K562 (cell line): Measurements from ENCODE around the gene GRHL3. TPM values are rescaled to one million over a fixed set of nuclear protein-coding genes. Genes with fewer than 3 reads are reported as not detected.
A peak's percentile ranks its signal among the peaks of the same experiment; 100 is the strongest.

Source experiments
- ATAC-seq: fragments of 200-7000 bp; cut with Tn5 transposase; 3 replicates; pipeline ENCODE4 v1.9.1; 2020; ENCODE audit warnings: moderate library complexity
- BruUV-seq: library from RNA; stranded (reverse); fragments of 400-500 nt; replicated peaks from 2 replicates; lab custom pipeline; 2021; lab: Mats Ljungman, UMichigan
- CTCF ChIA-PET: fragments of 300-600 bp; formaldehyde crosslinking; extraction: SDS; loops from one replicate; lab custom pipeline; 2021; ENCODE audit warnings: low intra/inter-chr PET ratio; lab: Yijun Ruan, JAX
- POLR2A ChIA-PET: fragments of 300-600, 350-650 bp; sonication (Branson Sonifier 250); formaldehyde crosslinking; extraction: SDS; loops from one replicate; lab custom pipeline; 2021; ENCODE audit warnings: antibody characterized with exemption, inconsistent platforms; lab: Yijun Ruan, JAX
- DNase-seq, 4 experiments: peaks; one replicate each; pipeline versions ENCODE4 v3.0.0 to v3.0.0-alpha.2; 2011 to 2018; ENCODE audit warnings: low spot score in 3 of 4, mixed read lengths in 3 of 4; ENCODE audit errors: extremely low read depth in 1 of 4
- FAIRE-seq: peaks from 2 replicates; lab custom pipeline; 2011; peaks lifted over from hg19 to GRCh38; lab: Jason Lieb, UNC
- H2AFZ ChIP-seq: 2 replicates; pipeline ENCODE4 v1.6.0; 2011; ENCODE audit warnings: low read depth, low read length, control low read depth, inconsistent platforms
- H3K27ac ChIP-seq: fragments of 200-600 bp; 3 replicates; pipeline ENCODE4 v1.8.0; 2011; ENCODE audit warnings: low read depth, mild to moderate bottlenecking, control low read depth, inconsistent platforms, low read length, moderate library complexity, mixed read lengths; ENCODE audit errors: extremely low read depth
- H3K27me3 ChIP-seq, 2 experiments: fragments of 300-600 bp in 1 of 2; 2 replicates in 1 of 2; 3 replicates in 1 of 2; pipeline versions ENCODE4 v1.6.0 to v1.8.0; 2011; ENCODE audit warnings: inconsistent platforms in 2 of 2, low read length in 2 of 2, mild to moderate bottlenecking in 1 of 2, mixed read lengths in 1 of 2, moderate library complexity in 1 of 2; ENCODE audit not compliant: control insufficient read depth in 2 of 2, insufficient read depth in 2 of 2
- H3K36me3 ChIP-seq: fragments of 300-600 bp; 3 replicates; pipeline ENCODE4 v1.8.0; 2011; ENCODE audit warnings: mild to moderate bottlenecking, low read length, inconsistent platforms; ENCODE audit not compliant: control insufficient read depth, insufficient read depth
- H3K4me1 ChIP-seq, 2 experiments: fragments of 200-600 bp in 1 of 2; replicated peaks in 1 of 2; 2 replicates in 1 of 2; 3 replicates in 1 of 2; pipeline versions ENCODE4 v1.5.1 to v1.8.0; 2011; ENCODE audit warnings: inconsistent platforms in 2 of 2, low read length in 2 of 2, mild to moderate bottlenecking in 1 of 2, mixed read lengths in 1 of 2, moderate library complexity in 1 of 2; ENCODE audit not compliant: control insufficient read depth in 2 of 2, insufficient read depth in 2 of 2
- H3K4me2 ChIP-seq: 2 replicates; pipeline ENCODE4 v1.6.1; 2011; ENCODE audit warnings: low read length, control low read depth, inconsistent platforms, mixed read lengths; ENCODE audit not compliant: insufficient read depth
- H3K4me3 ChIP-seq: fragments of 200-600 bp; sonication (generic), shearing (Covaris generic); 2 replicates; pipeline ENCODE4 v1.5.1; 2016; ENCODE audit warnings: control low read depth, inconsistent platforms
- H3K79me2 ChIP-seq: fragments of 200-600 bp; 3 replicates; pipeline ENCODE4 v1.8.0; 2011; ENCODE audit warnings: low read length, inconsistent platforms; ENCODE audit not compliant: control insufficient read depth, insufficient read depth
- H3K9ac ChIP-seq, 2 experiments: 2 replicates each; pipeline versions ENCODE4 v1.6.0 to v1.6.1; 2011; ENCODE audit warnings: low read depth in 2 of 2, low read length in 2 of 2, control low read depth in 1 of 2, inconsistent platforms in 1 of 2, mild to moderate bottlenecking in 1 of 2, mixed read lengths in 1 of 2; ENCODE audit not compliant: insufficient read depth in 1 of 2
- H3K9me1 ChIP-seq: one replicate; pipeline ENCODE4 v1.6.0; 2011; ENCODE audit warnings: inconsistent platforms, mild to moderate bottlenecking, low read length, moderate library complexity; ENCODE audit not compliant: control insufficient read depth, insufficient read depth
- H3K9me3 ChIP-seq: replicated peaks from 2 replicates; pipeline ENCODE4 v1.5.1; 2011; ENCODE audit warnings: low read depth, low read length, inconsistent platforms; ENCODE audit not compliant: control insufficient read depth, insufficient read depth
- H4K20me1 ChIP-seq: replicated peaks from 2 replicates; pipeline ENCODE4 v1.6.1; 2011; ENCODE audit warnings: low read length, inconsistent platforms, mixed read lengths; ENCODE audit not compliant: control insufficient read depth, insufficient read depth
- BRCA1 ChIP-seq, 2 experiments: fragments of 450-650 bp in 1 of 2; sonication (generic) in 1 of 2; formaldehyde crosslinking in 1 of 2; IDR thresholded peaks; 2 replicates each; pipeline versions ENCODE4 v1.5.0 to v1.6.1; 2017 to 2020; ENCODE audit warnings: mild to moderate bottlenecking in 1 of 2, missing genetic modification reagents in 1 of 2
- EGR1 ChIP-seq: fragments of 450-650 bp; conservative IDR thresholded peaks from 2 replicates; pipeline ENCODE4 v1.6.1; 2017; ENCODE audit warnings: mild to moderate bottlenecking
- KDM2B ChIP-seq: fragments of 250-450 bp; sonication (Bioruptor Pico); IDR thresholded peaks from 2 replicates; pipeline ENCODE4 v1.8.0; 2021; ENCODE audit warnings: mild to moderate bottlenecking, moderate library complexity
- MEF2A ChIP-seq: IDR thresholded peaks from 2 replicates; pipeline ENCODE4 v1.6.1; 2011; ENCODE audit warnings: low read depth, mild to moderate bottlenecking, low read length, moderate library complexity; ENCODE audit not compliant: control insufficient read depth
- MEIS2 ChIP-seq: fragments of 450-650 bp; IDR thresholded peaks from 2 replicates; pipeline ENCODE4 v1.6.1; 2014; ENCODE audit warnings: mild to moderate bottlenecking; ENCODE audit not compliant: partially characterized antibody
- NR2C1 ChIP-seq, 2 experiments: fragments of 450-650 bp; IDR thresholded peaks; 2 replicates each; pipeline ENCODE4 v1.6.1; 2017; ENCODE audit warnings: mild to moderate bottlenecking in 2 of 2, antibody characterized with exemption in 1 of 2, inconsistent platforms in 1 of 2, missing compliant biosample characterization in 1 of 2, missing genetic modification characterization in 1 of 2
- RB1 ChIP-seq: fragments of 450-650 bp; IDR thresholded peaks from 2 replicates; pipeline ENCODE4 v1.6.1; 2017; ENCODE audit warnings: low read depth, mild to moderate bottlenecking
- ZNF253 ChIP-seq: fragments of 250-450 bp; sonication (Bioruptor Pico); conservative IDR thresholded peaks from 2 replicates; pipeline ENCODE4 v1.6.1; 2021; ENCODE audit warnings: mild to moderate bottlenecking
- ZNF436 ChIP-seq: fragments of 250-450, 450-650 bp; sonication (Bioruptor Pico); formaldehyde crosslinking; IDR thresholded peaks from 2 replicates; pipeline ENCODE4 v1.7.0; 2020; ENCODE audit warnings: mild to moderate bottlenecking
- WGBS: fragments of 100-300 bp; shearing (Covaris generic); methylation state at CpG from one replicate; pipeline ENCODE4 v1.1.6; 2016; ENCODE audit warnings: low coverage, mixed read lengths; ENCODE audit not compliant: insufficient coverage; ENCODE audit errors: missing lambda C conversion rate; 5-methylcytosine and 5-hydroxymethylcytosine counted together
- in situ Hi-C: fragments of 300-500 bp; cut with MboI; formaldehyde crosslinking; loops from 4 replicates; pipeline ENCODE4 v1.15.0; 2018; ENCODE audit warnings: inconsistent platforms, mixed read lengths
- intact Hi-C: fragments of 100-400 bp; cut with micrococcal nuclease; formaldehyde crosslinking; loops from 2 replicates; pipeline ENCODE4 v1.14.2; 2022
- polyA plus RNA-seq, 8 experiments: library from polyadenylated mRNA; depleted of rRNA in 4 of 8; stranded (reverse) in 5 of 8; unstranded in 3 of 8; fragments of >200 nt; fragmentation: Nextera tagmentation in 2 of 8; fragmentation: Illumina TruSeq in 1 of 8; extraction: Ambion mirVana in 2 of 8; extraction: Trizol in 1 of 8; gene quantifications; 2 replicates each; pipeline versions ENCODE4 v1.2.1 to v1.2.3, GENCODE V29; 2011 to 2014; ENCODE audit warnings: inconsistent platforms in 1 of 8, missing spikeins in 1 of 8
- total RNA-seq, 7 experiments: library from RNA; depleted of rRNA in 6 of 7; stranded (reverse); fragments of >200 nt in 6 of 7; fragmentation: Illumina TruSeq in 2 of 7; extraction: Trizol in 2 of 7; gene quantifications; 2 replicates each; pipeline versions ENCODE4 v1.2.1 to v1.2.3, GENCODE V29; 2011 to 2021; ENCODE audit warnings: low replicate concordance in 1 of 7
- TF ChIP-seq, protein P1 (sequence below): sonication (generic); formaldehyde crosslinking; IDR thresholded peaks from 2 replicates; pipeline ENCODE4 v1.5.0; 2020; ENCODE audit warnings: missing genetic modification reagents

The GRHL3 gene
- total and polyA plus RNA-seq, 9 of the 15 experiments (the other 6 are each of a cell fraction or from before 2014, with no cell fraction given), result 0.01 to 0.04 TPM; not detected in 7

DNA sequence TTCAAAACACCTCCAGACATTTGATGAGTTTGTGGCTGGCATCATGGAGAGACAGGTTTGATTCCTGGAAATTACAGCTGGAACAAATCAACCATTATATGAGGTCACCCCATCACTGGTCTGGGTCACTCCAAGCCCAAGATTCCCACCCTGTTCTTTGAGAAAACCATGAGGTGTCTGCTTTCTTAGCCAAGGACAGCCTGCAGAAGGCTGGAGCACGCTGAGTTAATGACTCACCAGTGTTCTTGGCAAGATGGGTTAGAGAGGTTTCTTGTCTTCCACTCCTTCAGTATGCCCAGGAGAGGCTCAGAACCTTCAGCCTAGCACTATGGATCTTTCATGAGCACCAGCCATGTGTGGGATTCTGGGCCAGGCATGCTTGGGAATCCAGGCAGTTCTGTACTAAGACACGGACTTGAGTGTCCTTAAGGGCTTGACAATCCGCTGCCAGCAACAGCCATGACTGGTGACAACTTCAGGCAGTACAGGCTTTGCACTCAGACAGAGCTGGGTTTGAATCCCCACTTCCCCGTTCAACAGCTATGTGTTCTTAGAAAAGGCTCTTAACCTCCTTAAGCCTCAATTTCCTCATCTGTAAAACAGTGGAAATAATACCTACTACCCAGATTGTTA, 43.9 kb downstream of the GRHL3 start:
- ChIA-PET CTCF (no interaction called here), POLR2A (no interaction called here)
- WGBS, result 9% methylated on average over 4 of the region's 4 CpGs

DNA sequence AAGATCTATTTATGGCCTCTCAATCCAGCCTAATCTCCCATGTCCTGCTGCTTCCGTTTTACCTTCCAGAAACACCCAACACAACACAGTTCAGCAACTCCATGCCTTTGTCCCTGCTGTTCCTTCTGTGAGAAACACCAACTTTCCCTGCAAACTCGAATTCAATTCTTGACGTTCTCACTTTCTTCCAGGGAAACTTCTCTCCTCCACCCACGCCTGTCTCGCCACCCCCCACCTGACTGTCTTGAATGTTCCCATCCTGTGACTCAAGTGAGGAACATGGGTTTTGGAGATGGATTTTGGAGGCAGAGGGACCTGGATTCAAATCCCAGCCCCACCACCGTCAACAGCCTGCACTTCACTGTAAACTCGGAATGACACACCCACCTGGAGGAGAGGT, 44.8 kb downstream of the GRHL3 start:
- TF ChIP-seq, protein P1, sequence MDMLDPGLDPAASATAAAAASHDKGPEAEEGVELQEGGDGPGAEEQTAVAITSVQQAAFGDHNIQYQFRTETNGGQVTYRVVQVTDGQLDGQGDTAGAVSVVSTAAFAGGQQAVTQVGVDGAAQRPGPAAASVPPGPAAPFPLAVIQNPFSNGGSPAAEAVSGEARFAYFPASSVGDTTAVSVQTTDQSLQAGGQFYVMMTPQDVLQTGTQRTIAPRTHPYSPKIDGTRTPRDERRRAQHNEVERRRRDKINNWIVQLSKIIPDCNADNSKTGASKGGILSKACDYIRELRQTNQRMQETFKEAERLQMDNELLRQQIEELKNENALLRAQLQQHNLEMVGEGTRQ (CRISPR knock-in tag), result no peak
- TF ChIP-seq BRCA1 (IDR thresholded peaks at IDR 0.05) (no peak), BRCA1 (CRISPR knock-in tag; IDR thresholded peaks at IDR 0.05) (no peak), MEF2A (peak; percentile 52; the same call in 1 of the 2 replicates), EGR1 (peak; percentile 26; the same call in 1 of the 2 replicates)
- H3K4me1 ChIP-seq, result peaks cover 0 to 8% of the 10 kb centered on the region in 2 experiments; a peak in 2 of 5 replicates
- no TSS peak for BruUV-seq
- H4K20me1 ChIP-seq, result peaks cover 14% of the 10 kb centered on the region
- H3K4me3 ChIP-seq, result no peak overlapping the region
- intact Hi-C loops (no loop called here), in situ Hi-C loops (no loop called here)
- H3K27me3 ChIP-seq, result peaks cover 4 to 67% of the 10 kb centered on the region in 2 experiments; a peak in 4 of 5 replicates
- H2AFZ ChIP-seq, result no peak overlapping the region
- no peaks in the 10 kb centered on the region for H3K9me3 ChIP-seq
- no peak overlapping the region for H3K4me2 ChIP-seq
- no peaks in the 10 kb centered on the region for H3K36me3 ChIP-seq
- H3K9ac ChIP-seq, result no peak overlapping the region
- peaks cover 2% of the 10 kb centered on the region for H3K9me1 ChIP-seq
- no peak for FAIRE-seq
- ChIA-PET POLR2A (interaction anchor here (0.8 kb wide), 1 partner anchor 282 kb away, joined by 6 read pairs; no protein-coding TSS in a partner anchor), CTCF (no interaction called here)
- ATAC-seq, result no peak
- no peak for DNase-seq
- H3K79me2 ChIP-seq, result no peaks in the 10 kb centered on the region
- H3K27ac ChIP-seq, result no peak overlapping the region
- 17% methylated on average over 7 of the region's 7 CpGs for WGBS

More for the DNA sequence above, 43.9 kb downstream of the GRHL3 start:
- H3K9me1 ChIP-seq, result peaks cover 2% of the 10 kb centered on the region
- no peak for ATAC-seq
- H3K79me2 ChIP-seq, result no peaks in the 10 kb centered on the region
- H4K20me1 ChIP-seq, result peaks cover 14% of the 10 kb centered on the region
- DNase-seq, result no peak
- peaks cover 0 to 8% of the 10 kb centered on the region in 2 experiments; a peak in 2 of 5 replicates for H3K4me1 ChIP-seq
- no peaks in the 10 kb centered on the region for H3K9me3 ChIP-seq
- H3K27ac ChIP-seq, result no peak overlapping the region
- TF ChIP-seq KDM2B (CRISPR knock-in tag), result no peak
- TF ChIP-seq NR2C1 (IDR thresholded peaks at IDR 0.05), result no peak
- TF ChIP-seq NR2C1 (tag; IDR thresholded peaks at IDR 0.05), result no peak
- TF ChIP-seq RB1, result no peak
- no peak for TF ChIP-seq ZNF253 (CRISPR knock-in tag)
- no peak for TF ChIP-seq MEIS2
- TF ChIP-seq ZNF436, result no peak
- in situ Hi-C loops, result no loop called here
- peaks cover 4 to 71% of the 10 kb centered on the region in 2 experiments; a peak in 4 of 5 replicates for H3K27me3 ChIP-seq
- intact Hi-C loops, result no loop called here
- no peaks in the 10 kb centered on the region for H3K36me3 ChIP-seq
- H3K4me2 ChIP-seq, result no peak overlapping the region
- H3K9ac ChIP-seq, result no peak overlapping the region
- H3K4me3 ChIP-seq, result no peak overlapping the region
- no peak overlapping the region for H2AFZ ChIP-seq
- peak; percentile 48 for FAIRE-seq
- no TSS peak for BruUV-seq
